ENCODE results near the gene SIAH3. TPM values are rescaled to one million over a fixed set of nuclear protein-coding genes. Genes with fewer than 3 reads are reported as not detected.

Gene SIAH3
- total and polyA plus RNA-seq, 10 of the 15 experiments (the other 5 are each of a cell fraction or from before 2014, with no cell fraction given): not detected

- H3K79me2 ChIP-seq (ENCODE audit: control insufficient read depth, insufficient read depth, low read length): no peaks in the 10 kb centered on the region
- no peaks in the 10 kb centered on the region for H3K36me3 ChIP-seq (ENCODE audit: control insufficient read depth in 2 of 2, insufficient read depth in 2 of 2, low read length in 1 of 2)
- no peaks in the 10 kb centered on the region; the same call in 1 of the 2 replicates for H4K20me1 ChIP-seq (ENCODE audit: control insufficient read depth, insufficient read depth)
- no peaks in the 10 kb centered on the region for H3K9me3 ChIP-seq (replicated peaks; ENCODE audit: control insufficient read depth, insufficient read depth, low read length)
- ChIA-PET SMC1A (ENCODE audit: uncharacterized antibody, unreplicated experiment) (no interaction called here), POLR2A (no interaction called here), CTCF (no interaction called here), RAD21 (ENCODE audit: unreplicated experiment) (no interaction called here)
- no peak overlapping the region for H3K9ac ChIP-seq (ENCODE audit: control insufficient read depth, insufficient read depth, low read length)
- no peaks in the 10 kb centered on the region; a peak in 3 of 4 replicates for H3K27me3 ChIP-seq (replicated peaks in 1 of 2; ENCODE audit: control insufficient read depth in 2 of 2, insufficient read depth in 2 of 2, low read length in 1 of 2)
- no peak for FAIRE-seq
- no peak overlapping the region for H3K4me2 ChIP-seq (ENCODE audit: control insufficient read depth, insufficient read depth)
- 50% methylated on average over 5 of the region's 5 CpGs for WGBS (ENCODE audit: insufficient coverage, insufficient replicate concordance, low lambda C conversion rate, missing lambda C conversion rate)
- no peak overlapping the region for H3K27ac ChIP-seq (ENCODE audit: control insufficient read depth, insufficient read depth)
- intact Hi-C loops (cut with micrococcal nuclease; ENCODE audit: unreplicated experiment): no loop called here
- TF ChIP-seq E4F1 (IDR thresholded peaks at IDR 0.05; ENCODE audit: borderline replicate concordance, partially characterized antibody) (no peak), MAX (IDR thresholded peaks at IDR 0.05; ENCODE audit: low read depth, low read length) (no peak), DPF2 (IDR thresholded peaks at IDR 0.05) (no peak), FOS (IDR thresholded peaks at IDR 0.05; ENCODE audit: borderline replicate concordance, extremely low read depth, insufficient read length) (no peak), ATF7 (IDR thresholded peaks at IDR 0.05; ENCODE audit: low read depth) (no peak), CHD4 (IDR thresholded peaks at IDR 0.05) (no peak), BHLHE40 (IDR thresholded peaks at IDR 0.05; ENCODE audit: borderline replicate concordance in 1 of 2, low read depth in 2 of 2, low read length in 1 of 2) (no peak), ZBTB4 (CRISPR knock-in tag; IDR thresholded peaks at IDR 0.05) (no peak), CHD1 (IDR thresholded peaks at IDR 0.05; ENCODE audit: low read depth, low read length) (no peak), ZNF622 (IDR thresholded peaks at IDR 0.05) (no peak), NR2C1 (IDR thresholded peaks at IDR 0.05) (no peak), BMI1 (IDR thresholded peaks at IDR 0.05; ENCODE audit: borderline replicate concordance) (no peak), EGR1 (IDR thresholded peaks at IDR 0.05; ENCODE audit: borderline replicate concordance in 1 of 2, low read depth in 2 of 2, low read length in 2 of 2) (no peak)
- TF ChIP-seq, protein P1, sequence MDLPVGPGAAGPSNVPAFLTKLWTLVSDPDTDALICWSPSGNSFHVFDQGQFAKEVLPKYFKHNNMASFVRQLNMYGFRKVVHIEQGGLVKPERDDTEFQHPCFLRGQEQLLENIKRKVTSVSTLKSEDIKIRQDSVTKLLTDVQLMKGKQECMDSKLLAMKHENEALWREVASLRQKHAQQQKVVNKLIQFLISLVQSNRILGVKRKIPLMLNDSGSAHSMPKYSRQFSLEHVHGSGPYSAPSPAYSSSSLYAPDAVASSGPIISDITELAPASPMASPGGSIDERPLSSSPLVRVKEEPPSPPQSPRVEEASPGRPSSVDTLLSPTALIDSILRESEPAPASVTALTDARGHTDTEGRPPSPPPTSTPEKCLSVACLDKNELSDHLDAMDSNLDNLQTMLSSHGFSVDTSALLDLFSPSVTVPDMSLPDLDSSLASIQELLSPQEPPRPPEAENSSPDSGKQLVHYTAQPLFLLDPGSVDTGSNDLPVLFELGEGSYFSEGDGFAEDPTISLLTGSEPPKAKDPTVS (IDR thresholded peaks at IDR 0.05; ENCODE audit: low read depth, low read length): no peak
- TF ChIP-seq, protein P2, sequence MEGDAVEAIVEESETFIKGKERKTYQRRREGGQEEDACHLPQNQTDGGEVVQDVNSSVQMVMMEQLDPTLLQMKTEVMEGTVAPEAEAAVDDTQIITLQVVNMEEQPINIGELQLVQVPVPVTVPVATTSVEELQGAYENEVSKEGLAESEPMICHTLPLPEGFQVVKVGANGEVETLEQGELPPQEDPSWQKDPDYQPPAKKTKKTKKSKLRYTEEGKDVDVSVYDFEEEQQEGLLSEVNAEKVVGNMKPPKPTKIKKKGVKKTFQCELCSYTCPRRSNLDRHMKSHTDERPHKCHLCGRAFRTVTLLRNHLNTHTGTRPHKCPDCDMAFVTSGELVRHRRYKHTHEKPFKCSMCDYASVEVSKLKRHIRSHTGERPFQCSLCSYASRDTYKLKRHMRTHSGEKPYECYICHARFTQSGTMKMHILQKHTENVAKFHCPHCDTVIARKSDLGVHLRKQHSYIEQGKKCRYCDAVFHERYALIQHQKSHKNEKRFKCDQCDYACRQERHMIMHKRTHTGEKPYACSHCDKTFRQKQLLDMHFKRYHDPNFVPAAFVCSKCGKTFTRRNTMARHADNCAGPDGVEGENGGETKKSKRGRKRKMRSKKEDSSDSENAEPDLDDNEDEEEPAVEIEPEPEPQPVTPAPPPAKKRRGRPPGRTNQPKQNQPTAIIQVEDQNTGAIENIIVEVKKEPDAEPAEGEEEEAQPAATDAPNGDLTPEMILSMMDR (IDR thresholded peaks at IDR 0.05 in 2 of 3, conservative IDR thresholded peaks at IDR 0.05 in 1 of 3; ENCODE audit: control insufficient read depth in 2 of 3, extremely low read depth in 1 of 3, insufficient read depth in 1 of 3, low read depth in 3 of 3, low read length in 3 of 3): no peak
- H2AFZ ChIP-seq (ENCODE audit: control insufficient read depth, low read depth, low read length): no peak overlapping the region
- no peak for ATAC-seq
- BruUV-seq (replicated peaks): no TSS peak
- in situ Hi-C loops (cut with MboI): no loop called here
- no peak overlapping the region for H3K4me3 ChIP-seq
- H3K4me1 ChIP-seq (ENCODE audit: control insufficient read depth, insufficient read depth, low read length): no peaks in the 10 kb centered on the region
- DNase-seq (ENCODE audit: low read depth, low spot score): no peak
Observed at GRCh38 chr13:45830121-45830520, 21.4 kb downstream of the SIAH3 start.

Measured in GM12878 (cell line).